ENCODE measurements around the gene POGLUT3. TPM values are rescaled to one million over a fixed set of nuclear protein-coding genes. Genes with fewer than 3 reads are reported as not detected.

The POGLUT3 gene
- total and polyA plus RNA-seq, 2 of the 8 experiments (the other 6 are each of a cell fraction or from before 2014, with no cell fraction given): 4.7 to 17.4 TPM

- Histone ChIP-seq H3K9ac (replicated peaks in 1 of 4; ENCODE audit: extremely low read depth in 1 of 4, low read depth in 3 of 4, low read length in 3 of 4) (no peak overlapping the region), H3K79me1 (ENCODE audit: low read depth, low read length) (no peaks in the 10 kb centered on the region), H3K36me3 (ENCODE audit: control insufficient read depth in 2 of 4, insufficient read depth in 4 of 4, low read length in 3 of 4) (0 out of 8 replicates have a peak, but pooled peaks cover 0 to 3% (median 0%) of the 10 kb centered on the region in 4 experiments), H3K4me3 (ENCODE audit: extremely low read depth in 1 of 4, insufficient read depth in 2 of 4, low read depth in 3 of 4, low read length in 4 of 4) (no peak overlapping the region), H2BK15ac (ENCODE audit: low read length) (no peak overlapping the region), H3K4me1 (replicated peaks in 1 of 4; ENCODE audit: control insufficient read depth in 3 of 4, insufficient read depth in 4 of 4, low read length in 3 of 4) (no peaks in the 10 kb centered on the region; a peak in 1 of 7 replicates), H3K4me2 (ENCODE audit: insufficient read depth in 1 of 2, low read depth in 2 of 2, low read length in 2 of 2) (no peak overlapping the region; a peak in 1 of 4 replicates), H3K9me3 (ENCODE audit: insufficient read depth in 2 of 2, low read depth in 1 of 2, low read length in 1 of 2) (no peaks in the 10 kb centered on the region), H3K27ac (ENCODE audit: low read depth, low read length) (no peak overlapping the region), H2AK5ac (ENCODE audit: low read depth, low read length) (no peak overlapping the region), H3K27me3 (replicated peaks in 1 of 4; ENCODE audit: control insufficient read depth in 3 of 4, extremely low read depth in 1 of 4, insufficient read depth in 3 of 4, low read length in 3 of 4) (no peaks in the 10 kb centered on the region), H2BK20ac (ENCODE audit: low read length) (no peak overlapping the region), H3K79me2 (ENCODE audit: control insufficient read depth in 1 of 2, insufficient read depth in 2 of 2, low read length in 2 of 2) (no peaks in the 10 kb centered on the region), H2BK120ac (replicated peaks; ENCODE audit: low read depth, low read length) (no peak overlapping the region), H3K18ac (ENCODE audit: extremely low read depth, low read length) (no peak overlapping the region), H3K4ac (replicated peaks; ENCODE audit: insufficient read length, low read depth, low read length) (no peak overlapping the region), H3K56ac (replicated peaks; ENCODE audit: insufficient read length, low read depth, low read length) (no peak overlapping the region), H4K91ac (replicated peaks; ENCODE audit: insufficient read length, low read length) (no peak overlapping the region), H4K8ac (ENCODE audit: extremely low read depth, insufficient read depth, low read length) (no peak overlapping the region), H2BK5ac (ENCODE audit: low read depth, low read length) (no peak overlapping the region), H4K5ac (ENCODE audit: insufficient read length, low read depth, low read length) (no peak overlapping the region), H3K23ac (ENCODE audit: insufficient read length) (no peak overlapping the region), H3K14ac (ENCODE audit: insufficient read length) (no peak overlapping the region), H2AFZ (ENCODE audit: low read length) (no peak overlapping the region), H4K20me1 (replicated peaks in 1 of 2; ENCODE audit: control insufficient read depth in 1 of 2, insufficient read depth in 2 of 2, low read length in 2 of 2) (no peaks in the 10 kb centered on the region), H3K23me2 (ENCODE audit: low read depth, low read length) (peaks cover 3% of the 10 kb centered on the region), H2BK12ac (ENCODE audit: low read depth, low read length) (no peak overlapping the region)
- DNase-seq (ENCODE audit: low read depth in 1 of 2, low spot score in 2 of 2): no peak
- no peak for FAIRE-seq
- ChIA-PET CTCF (ENCODE audit: partially characterized antibody) (interaction anchor here (1.1 kb wide), 1 partner anchor 9 kb away, joined by 4 read pairs; no protein-coding TSS in a partner anchor), POLR2A (ENCODE audit: partially characterized antibody) (no interaction called here)
- 100% methylated on average over 1 of the region's 1 CpG; no CpG with 5 or more reads in 1 of the 2 experiments for WGBS, 2 experiments (ENCODE audit: extremely low coverage in 1 of 2, insufficient coverage in 1 of 2, insufficient read length in 1 of 2, insufficient replicate concordance in 2 of 2, low coverage in 1 of 2, low lambda C conversion rate in 2 of 2, missing lambda C conversion rate in 1 of 2)
- TF ChIP-seq EZH2 (IDR thresholded peaks at IDR 0.05; ENCODE audit: low read depth, low read length, severe bottlenecking) (no peak), GABPA (IDR thresholded peaks at IDR 0.05; ENCODE audit: borderline replicate concordance, insufficient read depth, low read length) (no peak), YY1 (IDR thresholded peaks at IDR 0.05; ENCODE audit: low read depth, low read length) (no peak), PHF8 (conservative IDR thresholded peaks at IDR 0.05; ENCODE audit: low read depth, low read length) (no peak), SIX5 (IDR thresholded peaks at IDR 0.05; ENCODE audit: low read depth, low read length) (no peak), RBBP5 (IDR thresholded peaks at IDR 0.05; ENCODE audit: borderline replicate concordance, low read depth, low read length) (no peak), CBX5 (IDR thresholded peaks at IDR 0.05; ENCODE audit: low read depth, low read length) (no peak), NRF1 (IDR thresholded peaks at IDR 0.05; ENCODE audit: low read depth, low read length) (no peak), SIRT6 (IDR thresholded peaks at IDR 0.05; ENCODE audit: low read length) (no peak), RXRA (IDR thresholded peaks at IDR 0.05; ENCODE audit: insufficient read depth, low read depth, low read length) (no peak), CBX8 (IDR thresholded peaks at IDR 0.05; ENCODE audit: borderline replicate concordance, low read depth, low read length) (no peak), CHD2 (IDR thresholded peaks at IDR 0.05; ENCODE audit: low read length) (no peak), CTBP2 (IDR thresholded peaks at IDR 0.05; ENCODE audit: borderline replicate concordance, insufficient read depth, insufficient read length, low read length) (no peak), USF2 (IDR thresholded peaks at IDR 0.05; ENCODE audit: low read length) (no peak)
Measured at GRCh38 chr11:108468478-108468864, 29.7 kb downstream of the POGLUT3 start.
